MCF 10A (cell line): ENCODE results near the gene FCAMR. TPM values are rescaled to one million over a fixed set of nuclear protein-coding genes. Genes with fewer than 3 reads are reported as not detected.

ENCODE experiments used
- BruUV-seq: library from RNA; stranded (reverse); fragments of 400-500 nt; replicated peaks from 2 replicates; lab custom pipeline; 2021; lab: Mats Ljungman, UMichigan
- CTCF ChIA-PET: fragments of 300-600 bp; sonication (Branson Sonifier 250); formaldehyde crosslinking; extraction: SDS; loops from one replicate; lab custom pipeline; 2021; ENCODE audit warnings: antibody characterized with exemption, inconsistent platforms; lab: Yijun Ruan, JAX
- POLR2A ChIA-PET: fragments of 300-600, 350-650 bp; sonication (Branson Sonifier 250); formaldehyde crosslinking; extraction: SDS; loops from one replicate; lab custom pipeline; 2020; ENCODE audit warnings: antibody characterized with exemption, inconsistent platforms; lab: Yijun Ruan, JAX
- DNase-seq: peaks from one replicate; pipeline ENCODE4 v3.0.0-alpha.2; 2018; ENCODE audit not compliant: unreplicated experiment
- H3K27ac Mint-ChIP-seq: one replicate; pipeline ENCODE4 v1.8.0; 2022; ENCODE audit warnings: mild to moderate bottlenecking, low read depth, mixed read lengths; ENCODE audit not compliant: unreplicated experiment
- H3K27me3 Mint-ChIP-seq: one replicate; pipeline ENCODE4 v1.8.0; 2022; ENCODE audit warnings: mixed read lengths; ENCODE audit not compliant: insufficient read depth, unreplicated experiment
- H3K36me3 Mint-ChIP-seq: one replicate; pipeline ENCODE4 v1.8.0; 2022; ENCODE audit warnings: mild to moderate bottlenecking, moderate library complexity, mixed read lengths; ENCODE audit not compliant: insufficient read depth, unreplicated experiment
- H3K4me1 Mint-ChIP-seq: one replicate; pipeline ENCODE4 v1.8.0; 2022; ENCODE audit warnings: mixed read lengths; ENCODE audit not compliant: insufficient read depth, unreplicated experiment
- H3K4me3 Mint-ChIP-seq: one replicate; pipeline ENCODE4 v1.8.0; 2022; ENCODE audit warnings: mild to moderate bottlenecking, moderate library complexity, mixed read lengths; ENCODE audit not compliant: unreplicated experiment
- H3K9me3 Mint-ChIP-seq: one replicate; pipeline ENCODE4 v1.8.0; 2022; ENCODE audit warnings: mixed read lengths; ENCODE audit not compliant: unreplicated experiment
- CTCF ChIP-seq: fragments of 200-600 bp; IDR thresholded peaks from one replicate; pipeline ENCODE4 v1.8.0; 2022; ENCODE audit warnings: antibody characterized with exemption, mild to moderate bottlenecking; ENCODE audit not compliant: unreplicated experiment
- intact Hi-C: fragments of 100-400 bp; cut with micrococcal nuclease; formaldehyde crosslinking; loops from 2 replicates; pipeline ENCODE4 v1.14.1; 2022
- total RNA-seq: library from RNA; stranded (reverse); gene quantifications from 2 replicates; pipeline ENCODE4 v1.2.3, GENCODE V29; 2022

FCAMR gene
- total RNA-seq, 1 experiment from 2014 or later, result not detected

- no peaks in the 10 kb centered on the region for H3K9me3 Mint-ChIP-seq
- ChIA-PET POLR2A (interaction anchor here (0.6 to 2.0 kb wide), 2 partner anchors 11 to 395 kb away, joined by 4 to 5 read pairs; partner anchors contain the start of gene FCMR), CTCF (interaction anchor here (0.6 to 7.9 kb wide), 15 partner anchors 8 to 228 kb away, joined by 3 to 74 read pairs (median 3); partner anchors contain the start of gene IL20)
- H3K4me1 Mint-ChIP-seq, result no peaks in the 10 kb centered on the region
- H3K27me3 Mint-ChIP-seq, result no peaks in the 10 kb centered on the region
- intact Hi-C loops, result no loop called here
- no peak for DNase-seq
- H3K27ac Mint-ChIP-seq, result no peak overlapping the region
- no peak overlapping the region for H3K4me3 Mint-ChIP-seq
- no TSS peak for BruUV-seq
- no peaks in the 10 kb centered on the region for H3K36me3 Mint-ChIP-seq
- no peak for TF ChIP-seq CTCF
These were observed 38.1 kb downstream of the FCAMR start for GRCh38 chr1:206932177-206932576.

GRCh38 chr1:206931709-206932108 is 38.6 kb downstream of the FCAMR start:
- Mint-ChIP-seq H3K36me3 (no peaks in the 10 kb centered on the region), H3K4me1 (no peaks in the 10 kb centered on the region), H3K9me3 (no peaks in the 10 kb centered on the region), H3K27me3 (no peaks in the 10 kb centered on the region), H3K4me3 (no peak overlapping the region), H3K27ac (no peak overlapping the region)
- ChIA-PET POLR2A (interaction anchor here (2.0 kb wide), 1 partner anchor 10 kb away, joined by 5 read pairs; the partner anchor contains the start of gene FCMR), CTCF (interaction anchor here (0.6 to 7.9 kb wide), 15 partner anchors 8 to 229 kb away, joined by 3 to 74 read pairs (median 4); partner anchors contain the start of gene IL20)
- TF ChIP-seq CTCF, result no peak
- intact Hi-C loops, result no loop called here
- no peak for DNase-seq
- BruUV-seq, result no TSS peak

GRCh38 chr1:206930210-206930798 is 40.0 kb downstream of the FCAMR start:
- ChIA-PET POLR2A (interaction anchor here (2.0 kb wide), 1 partner anchor 9 kb away, joined by 5 read pairs; the partner anchor contains the start of gene FCMR), CTCF (interaction anchor here (0.6 to 7.9 kb wide), 9 partner anchors 15 to 1400 kb away, joined by 3 to 74 read pairs (median 3); no protein-coding TSS in a partner anchor)
- Mint-ChIP-seq H3K27ac (no peak overlapping the region), H3K4me3 (no peak overlapping the region), H3K27me3 (no peaks in the 10 kb centered on the region), H3K4me1 (no peaks in the 10 kb centered on the region), H3K36me3 (no peaks in the 10 kb centered on the region), H3K9me3 (no peaks in the 10 kb centered on the region)
- no peak for DNase-seq
- intact Hi-C loops, result no loop called here
- BruUV-seq, result no TSS peak
- no peak for TF ChIP-seq CTCF

GRCh38 chr1:206929524-206929923 is 40.7 kb downstream of the FCAMR start:
- Mint-ChIP-seq H3K27me3 (no peaks in the 10 kb centered on the region), H3K36me3 (no peaks in the 10 kb centered on the region), H3K9me3 (no peaks in the 10 kb centered on the region), H3K27ac (no peak overlapping the region), H3K4me3 (no peak overlapping the region), H3K4me1 (no peaks in the 10 kb centered on the region)
- intact Hi-C loops, result no loop called here
- TF ChIP-seq CTCF, result peak; percentile 5
- no TSS peak for BruUV-seq
- DNase-seq, result no peak
- POLR2A ChIA-PET, result no interaction called here
- CTCF ChIA-PET, result interaction anchor here (0.6 to 7.9 kb wide), 2 partner anchors 52 to 119 kb away, joined by 4 to 74 read pairs; no protein-coding TSS in a partner anchor
